H9 (cell line): ENCODE measurements around the gene GPS1. TPM values are rescaled to one million over a fixed set of nuclear protein-coding genes. Genes with fewer than 3 reads are reported as not detected.

Experiments
- DNase-seq: peaks from one replicate; pipeline ENCODE4 v3.0.0-alpha.2; 2017
- H2AFZ ChIP-seq: one replicate; pipeline ENCODE4 v1.6.1; 2013; ENCODE audit warnings: mild to moderate bottlenecking, low read length, control low read depth, moderate library complexity
- H2AK5ac ChIP-seq: 2 replicates; pipeline ENCODE4 v1.6.1; 2013; ENCODE audit warnings: low read length, control low read depth, mixed read lengths; ENCODE audit not compliant: insufficient read length
- H2BK120ac ChIP-seq: one replicate; pipeline ENCODE4 v1.6.1; 2013; ENCODE audit warnings: low read depth, mild to moderate bottlenecking, low read length, control low read depth, inconsistent platforms; ENCODE audit not compliant: poor library complexity, severe bottlenecking
- H2BK12ac ChIP-seq: 2 replicates; pipeline ENCODE4 v1.6.1; 2013; ENCODE audit warnings: low read length, control low read depth, mixed read lengths, low read depth; ENCODE audit not compliant: insufficient read length
- H2BK15ac ChIP-seq: 2 replicates; pipeline ENCODE4 v1.6.1; 2013; ENCODE audit warnings: low read depth, low read length, control low read depth
- H2BK20ac ChIP-seq: one replicate; pipeline ENCODE4 v1.6.1; 2013; ENCODE audit warnings: low read depth, mild to moderate bottlenecking, low read length, control low read depth, inconsistent platforms; ENCODE audit not compliant: poor library complexity, severe bottlenecking
- H2BK5ac ChIP-seq: 2 replicates; pipeline ENCODE4 v1.6.1; 2013; ENCODE audit warnings: low read length, control low read depth, mixed read lengths; ENCODE audit not compliant: insufficient read length
- H3K14ac ChIP-seq: 2 replicates; pipeline ENCODE4 v1.6.1; 2013; ENCODE audit warnings: low read length, control low read depth; ENCODE audit not compliant: insufficient read depth
- H3K18ac ChIP-seq: 2 replicates; pipeline ENCODE4 v1.6.1; 2013; ENCODE audit warnings: low read depth, mild to moderate bottlenecking, mixed read lengths, low read length, control low read depth; ENCODE audit not compliant: insufficient read length
- H3K23ac ChIP-seq: 2 replicates; pipeline ENCODE4 v1.6.1; 2013; ENCODE audit warnings: low read length, control low read depth, mixed read lengths, low read depth; ENCODE audit not compliant: insufficient read length
- H3K23me2 ChIP-seq: 2 replicates; pipeline ENCODE4 v1.6.1; 2013; ENCODE audit warnings: low read depth, mild to moderate bottlenecking, mixed read lengths, low read length, control low read depth; ENCODE audit not compliant: insufficient read length, poor library complexity, severe bottlenecking
- H3K27ac ChIP-seq: 2 replicates; pipeline ENCODE4 v1.5.1; 2013; ENCODE audit warnings: low read length, control low read depth, mixed read lengths, low read depth; ENCODE audit not compliant: insufficient read length
- H3K27me3 ChIP-seq: 2 replicates; pipeline ENCODE4 v1.6.1; 2013; ENCODE audit warnings: low read length, control low read depth, inconsistent platforms; ENCODE audit not compliant: insufficient read depth
- H3K4ac ChIP-seq: 2 replicates; pipeline ENCODE4 v1.6.1; 2013; ENCODE audit warnings: low read depth, mild to moderate bottlenecking, control low read depth, inconsistent platforms, low read length, moderate library complexity
- H3K4me1 ChIP-seq: 2 replicates; pipeline ENCODE4 v1.6.1; 2013; ENCODE audit warnings: low read length, control low read depth, inconsistent platforms; ENCODE audit not compliant: insufficient read depth
- H3K4me2 ChIP-seq: 2 replicates; pipeline ENCODE4 v1.6.1; 2013; ENCODE audit warnings: low read length, control low read depth, mixed read lengths; ENCODE audit not compliant: insufficient read length, insufficient read depth
- H3K56ac ChIP-seq: 2 replicates; pipeline ENCODE4 v1.6.1; 2013; ENCODE audit warnings: low read depth, mild to moderate bottlenecking, mixed read lengths, low read length, control low read depth; ENCODE audit not compliant: insufficient read length
- H3K79me1 ChIP-seq: 2 replicates; pipeline ENCODE4 v1.6.1; 2013; ENCODE audit warnings: low read depth, mild to moderate bottlenecking, moderate library complexity, low read length, control low read depth, inconsistent platforms; ENCODE audit not compliant: insufficient read depth, poor library complexity, severe bottlenecking
- H3K79me2 ChIP-seq: 2 replicates; pipeline ENCODE4 v1.6.1; 2013; ENCODE audit warnings: low read length, control low read depth, inconsistent platforms; ENCODE audit not compliant: insufficient read depth
- H3K9ac ChIP-seq: 2 replicates; pipeline ENCODE4 v1.6.1; 2013; ENCODE audit warnings: low read length, control low read depth, mixed read lengths; ENCODE audit not compliant: insufficient read length; ENCODE audit errors: extremely low read depth
- H3K9me3 ChIP-seq: one replicate; pipeline ENCODE4 v1.6.1; 2013; ENCODE audit warnings: low read depth, low read length, inconsistent platforms; ENCODE audit not compliant: control insufficient read depth
- H3T11ph ChIP-seq: one replicate; pipeline ENCODE4 v1.6.1; 2013; ENCODE audit warnings: mild to moderate bottlenecking, low read length, control low read depth, inconsistent platforms
- H4K20me1 ChIP-seq: one replicate; pipeline ENCODE4 v1.6.1; 2013; ENCODE audit not compliant: control insufficient read depth, insufficient read length, insufficient read depth
- H4K5ac ChIP-seq: 2 replicates; pipeline ENCODE4 v1.6.1; 2013; ENCODE audit warnings: low read depth, mild to moderate bottlenecking, mixed read lengths, low read length, control low read depth; ENCODE audit not compliant: insufficient read length
- H4K8ac ChIP-seq: replicated peaks from 2 replicates; pipeline ENCODE4 v1.6.1; 2013; ENCODE audit warnings: low read length, control low read depth, mixed read lengths, low read depth; ENCODE audit not compliant: insufficient read length
- H4K91ac ChIP-seq: 2 replicates; pipeline ENCODE4 v1.6.1; 2013; ENCODE audit warnings: low read depth, mild to moderate bottlenecking, moderate library complexity, mixed read lengths, low read length, control low read depth; ENCODE audit not compliant: insufficient read length
- H3K27ac Mint-ChIP-seq, 3 experiments: 2 replicates in 2 of 3; 3 replicates in 1 of 3; pipeline ENCODE4 v1.8.0; 2020 to 2021; ENCODE audit warnings: mixed read lengths in 3 of 3, mild to moderate bottlenecking in 1 of 3, moderate library complexity in 1 of 3
- H3K27me3 Mint-ChIP-seq: 2 replicates; pipeline ENCODE4 v1.8.0; 2021; ENCODE audit warnings: low read depth, mild to moderate bottlenecking, moderate library complexity, mixed read lengths
- H3K36me3 Mint-ChIP-seq, 3 experiments: 2 replicates in 2 of 3; 3 replicates in 1 of 3; pipeline ENCODE4 v1.8.0; 2020 to 2021; ENCODE audit warnings: low read depth in 3 of 3, mixed read lengths in 3 of 3; ENCODE audit not compliant: insufficient read depth in 1 of 3
- H3K4me1 Mint-ChIP-seq, 2 experiments: 2 replicates each; pipeline ENCODE4 v1.8.0; 2020; ENCODE audit warnings: mixed read lengths in 2 of 2
- H3K4me3 Mint-ChIP-seq, 2 experiments: 2 replicates in 1 of 2; 3 replicates in 1 of 2; pipeline ENCODE4 v1.8.0; 2020 to 2021; ENCODE audit warnings: mild to moderate bottlenecking in 2 of 2, mixed read lengths in 2 of 2, moderate library complexity in 1 of 2
- H3K9me3 Mint-ChIP-seq, 2 experiments: 2 replicates in 1 of 2; 3 replicates in 1 of 2; pipeline ENCODE4 v1.8.0; 2020; ENCODE audit warnings: mild to moderate bottlenecking in 2 of 2, mixed read lengths in 2 of 2, moderate library complexity in 1 of 2
- CTCF ChIP-seq: fragments of 200-600 bp; sonication (generic); conservative IDR thresholded peaks from 3 replicates; pipeline ENCODE4 v1.8.0; 2021; ENCODE audit warnings: antibody characterized with exemption, mild to moderate bottlenecking
- WGBS: extraction: QIAGEN DNeasy Blood & Tissue Kit; methylation state at CpG from one replicate; pipeline ENCODE4 v1.1.7; 2013; ENCODE audit warnings: missing lambda C conversion rate, low lambda C conversion rate, mixed read lengths; ENCODE audit not compliant: insufficient read length; ENCODE audit errors: extremely low coverage; 5-methylcytosine and 5-hydroxymethylcytosine counted together
- total RNA-seq: library from RNA; stranded (reverse); gene quantifications from 2 replicates; pipeline ENCODE4 v1.2.1, GENCODE V29; 2021

Gene GPS1
- total RNA-seq, 1 experiment from 2014 or later, result 164 TPM

- Histone ChIP-seq H3T11ph (no peak overlapping the region), H3K27ac (no peak overlapping the region), H2BK120ac (no peak overlapping the region), H4K20me1 (no peaks in the 10 kb centered on the region), H3K9ac (no peak overlapping the region), H2AFZ (no peak overlapping the region), H4K91ac (no peak overlapping the region), H4K5ac (no peak overlapping the region), H3K23me2 (peaks cover 15% of the 10 kb centered on the region), H3K18ac (no peak overlapping the region), H3K79me2 (no peaks in the 10 kb centered on the region), H2BK12ac (no peak overlapping the region), H4K8ac (no peak overlapping the region), H3K79me1 (no peaks in the 10 kb centered on the region), H3K9me3 (no peaks in the 10 kb centered on the region), H3K4me2 (no peak overlapping the region), H3K23ac (no peak overlapping the region), H3K4ac (no peak overlapping the region), H3K4me1 (no peaks in the 10 kb centered on the region), H3K14ac (no peak overlapping the region), H2BK5ac (no peak overlapping the region), H2AK5ac (no peak overlapping the region), H3K27me3 (no peaks in the 10 kb centered on the region), H3K56ac (no peak overlapping the region), H2BK20ac (no peak overlapping the region), H2BK15ac (no peak overlapping the region)
- no peak; the same call in 2 of the 3 replicates for TF ChIP-seq CTCF
- H3K36me3 Mint-ChIP-seq, result peaks cover 4 to 23% (median 21%) of the 10 kb centered on the region in 3 experiments
- no peak for DNase-seq
- no peaks in the 10 kb centered on the region; a peak in 1 of 5 replicates for H3K9me3 Mint-ChIP-seq
- no peak overlapping the region for H3K27ac Mint-ChIP-seq
- peak overlapping the region in 1 of 2 experiments; percentile 15; a peak in 1 of 5 replicates for H3K4me3 Mint-ChIP-seq
- peaks cover 4 to 5% of the 10 kb centered on the region in 2 experiments for H3K4me1 Mint-ChIP-seq
- peaks cover 4% of the 10 kb centered on the region; the same call in 1 of the 2 replicates for H3K27me3 Mint-ChIP-seq
- no CpG with 5 or more reads among the region's 24 CpGs for WGBS
These were observed 10.6 kb downstream of the GPS1 start for GRCh38 chr17:82062076-82062983.
